Body of pancreas (tissue), 4 donors: ENCODE results near the gene CSNK2A3. TPM values are rescaled to one million over a fixed set of nuclear protein-coding genes. Genes with fewer than 3 reads are reported as not detected.

Experiments
- ATAC-seq: fragments of 150-250 bp; one replicate; pipeline ENCODE4 v1.9.1; 2016
- DNase-seq, 4 donors: peaks; one replicate each; pipeline ENCODE4 v3.0.0-alpha.2; 2019
- H3K27ac ChIP-seq, 4 donors: fragments of 200-600 bp; sonication (generic); 1 replicate in 3 of 4; 2 replicates in 1 of 4; pipeline versions ENCODE4 v1.5.1 to v1.6.1; 2016 to 2019; ENCODE audit warnings: mild to moderate bottlenecking in 1 of 4, mixed read lengths in 1 of 4, moderate library complexity in 1 of 4
- H3K27me3 ChIP-seq, 2 donors: fragments of 200-600 bp; sonication (generic); one replicate each; pipeline ENCODE4 v1.6.0; 2016; ENCODE audit warnings: mild to moderate bottlenecking in 1 of 2
- H3K36me3 ChIP-seq, 2 donors: fragments of 200-600 bp; sonication (generic); replicated peaks in 1 of 2; 2 replicates each; pipeline ENCODE4 v1.5.1; 2016; ENCODE audit warnings: low read depth in 2 of 2; ENCODE audit not compliant: insufficient read depth in 1 of 2
- H3K4me1 ChIP-seq: fragments of 200-600 bp; sonication (generic); one replicate; pipeline ENCODE4 v1.6.0; 2016
- H3K4me3 ChIP-seq, 2 donors: fragments of 200-600 bp; sonication (generic); 1 replicate in 1 of 2; 2 replicates in 1 of 2; pipeline ENCODE4 v1.5.1; 2016 to 2019
- H3K9me3 ChIP-seq, 3 donors: fragments of 200-600 bp; sonication (generic); 1 replicate in 2 of 3; 2 replicates in 1 of 3; pipeline ENCODE4 v1.5.1; 2016
- CTCF ChIP-seq, 7 experiments: fragments of 450-650 bp in 4 of 7; fragments of 200-600 bp in 3 of 7; sonication (generic) in 3 of 7; IDR thresholded peaks; one replicate each; pipeline ENCODE4 v1.5.1; 2016 to 2019; ENCODE audit warnings: antibody characterized with exemption in 7 of 7
- POLR2A ChIP-seq, 3 donors: fragments of 450-650 bp; IDR thresholded peaks; one replicate each; pipeline ENCODE4 v1.6.1; 2016; ENCODE audit warnings: antibody characterized with exemption in 3 of 3, mild to moderate bottlenecking in 2 of 3
- WGBS, 2 donors: methylation state at CpG; one replicate each; pipeline ENCODE4 v1.1.5; 2017; 5-methylcytosine and 5-hydroxymethylcytosine counted together
- intact Hi-C: fragments of 100-400 bp; cut with DNase I; formaldehyde crosslinking; loops from one replicate; pipeline ENCODE4 v1.15.1; 2023
- total RNA-seq, 2 donors: library from RNA; depleted of rRNA; stranded (reverse); fragments of >200 nt; gene quantifications; one replicate each; pipeline ENCODE4 v1.1.0, GENCODE V29; 2016

CSNK2A3 gene
- total RNA-seq, 2 donors from 2014 or later: 0.78 TPM; not detected in 1

DNA sequence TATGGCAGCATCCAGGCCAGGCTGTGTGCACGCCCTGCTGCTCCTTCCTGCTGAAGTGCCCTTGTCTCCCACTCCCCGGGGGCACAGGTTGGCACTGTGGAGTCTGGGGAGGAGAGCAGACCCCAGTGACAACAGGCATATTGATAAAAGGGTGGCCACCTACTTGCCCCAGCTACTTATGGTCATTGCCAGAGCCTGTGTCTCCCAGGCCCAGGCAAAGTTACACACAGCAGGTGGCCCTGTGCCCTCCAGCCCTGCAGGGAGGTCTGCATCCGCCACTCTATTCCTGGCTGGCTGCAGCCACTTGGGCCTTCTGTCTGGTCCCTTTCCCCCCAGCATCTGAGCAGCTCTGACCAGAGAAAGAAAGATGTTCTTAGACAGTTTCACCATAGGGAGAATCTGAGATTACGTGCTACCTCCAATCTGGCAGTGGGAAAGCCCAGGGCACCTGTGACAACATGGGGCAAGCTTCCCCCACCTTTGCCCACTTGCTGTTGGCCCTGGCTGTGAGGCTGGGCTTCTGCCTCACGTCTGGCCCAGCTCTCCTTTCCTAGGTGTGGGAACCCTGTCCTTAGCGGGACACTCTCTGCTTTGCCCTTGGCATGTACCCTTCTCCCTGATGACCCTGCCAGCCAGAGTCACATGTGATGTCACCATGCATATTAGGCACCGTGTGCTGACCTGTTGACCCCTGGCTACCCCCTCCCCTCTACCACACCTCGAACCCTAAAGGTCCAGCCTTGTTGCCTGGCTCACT, 25.3 kb upstream of the CSNK2A3 start:
- WGBS, 2 donors: 84 to 86% methylated on average over 7 to 8 of the region's 8 CpGs
- H3K4me1 ChIP-seq: no peaks in the 10 kb centered on the region
- no peak overlapping the region for H3K27ac ChIP-seq
- H3K9me3 ChIP-seq: no peaks in the 10 kb centered on the region
- H3K4me3 ChIP-seq: no peak overlapping the region
- intact Hi-C loops: no loop called here
- ATAC-seq (peak; percentile 4), DNase-seq (no peak)
- no peaks in the 10 kb centered on the region for H3K36me3 ChIP-seq
- TF ChIP-seq POLR2A (IDR thresholded peaks at IDR 0.05) (no peak), CTCF (IDR thresholded peaks at IDR 0.05) (no peak)
- no peaks in the 10 kb centered on the region for H3K27me3 ChIP-seq

DNA sequence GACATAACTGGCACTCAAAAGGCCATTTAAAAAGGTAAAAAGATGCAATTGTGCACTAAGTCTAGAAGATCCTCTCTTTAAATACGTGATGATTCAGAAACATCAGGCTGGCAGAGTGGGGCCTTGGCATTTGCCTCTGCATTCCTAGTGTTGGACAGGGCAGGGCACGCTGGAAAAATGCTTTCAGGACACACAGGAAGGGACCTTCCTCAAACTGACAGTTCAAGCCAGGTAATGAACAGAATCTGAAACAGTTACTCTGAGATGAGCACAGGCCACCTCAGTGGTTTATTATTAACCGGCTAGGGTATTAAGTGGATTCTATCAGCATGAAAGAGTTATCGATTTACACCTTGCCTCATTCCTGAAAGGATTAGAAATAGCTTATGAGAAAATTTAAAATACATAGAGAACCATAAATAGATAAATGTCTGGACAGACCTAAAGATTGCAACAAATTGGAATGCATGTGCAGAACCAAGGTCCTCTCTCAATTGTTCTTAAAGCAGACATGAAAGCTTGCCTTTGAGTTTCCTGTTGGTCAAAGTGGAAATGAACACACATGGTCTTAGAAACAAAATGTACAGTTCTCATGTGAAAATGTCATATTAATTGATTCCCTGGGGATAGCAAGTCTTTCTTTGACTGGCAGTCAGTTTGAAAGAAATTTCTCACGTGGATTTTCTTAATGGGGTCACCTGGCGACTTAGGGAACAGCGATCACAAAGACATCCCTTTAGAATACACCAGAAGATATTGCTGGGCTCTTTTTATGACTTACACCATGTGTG, 21.5 kb upstream of the CSNK2A3 start:
- Histone ChIP-seq H3K4me1 (no peaks in the 10 kb centered on the region), H3K27me3 (no peaks in the 10 kb centered on the region), H3K9me3 (no peaks in the 10 kb centered on the region), H3K36me3 (no peaks in the 10 kb centered on the region), H3K4me3 (no peak overlapping the region), H3K27ac (no peak overlapping the region)
- 66 to 67% methylated on average over 7 of the region's 7 CpGs for WGBS, 2 donors
- no peak for ATAC-seq
- intact Hi-C loops: no loop called here
- TF ChIP-seq CTCF (IDR thresholded peaks at IDR 0.05) (no peak), POLR2A (IDR thresholded peaks at IDR 0.05) (no peak)
- no peak for DNase-seq

DNA sequence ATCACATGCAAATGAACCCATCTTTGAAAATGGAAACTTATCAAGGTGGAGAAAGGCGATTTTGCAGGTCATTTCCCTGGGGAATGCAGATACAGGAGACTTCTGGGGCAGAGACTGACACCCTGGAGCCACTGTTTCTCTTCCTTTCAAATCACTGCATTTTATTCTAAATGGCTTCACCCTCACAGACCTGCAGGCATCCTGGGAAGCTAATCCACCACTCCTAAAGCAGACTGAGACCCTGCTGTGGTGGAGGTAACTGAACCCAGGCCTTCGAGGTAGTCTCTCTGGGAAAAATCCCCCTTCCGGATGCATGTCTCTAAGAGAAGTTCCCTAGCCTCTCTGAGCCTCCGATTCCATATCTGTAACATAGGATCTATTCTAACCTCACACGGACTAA, 20.9 kb upstream of the CSNK2A3 start:
- Histone ChIP-seq H3K4me1 (no peaks in the 10 kb centered on the region), H3K36me3 (no peaks in the 10 kb centered on the region), H3K27ac (no peak overlapping the region), H3K4me3 (no peak overlapping the region), H3K9me3 (no peaks in the 10 kb centered on the region), H3K27me3 (no peaks in the 10 kb centered on the region)
- ATAC-seq: no peak
- TF ChIP-seq POLR2A (IDR thresholded peaks at IDR 0.05) (no peak), CTCF (IDR thresholded peaks at IDR 0.05) (no peak)
- 70 to 72% methylated on average over 5 of the region's 5 CpGs for WGBS, 2 donors
- intact Hi-C loops: no loop called here
- no peak for DNase-seq

GRCh38 chr11:11372461-11372860, 19.4 kb upstream of the CSNK2A3 start:
- no peaks in the 10 kb centered on the region for H3K27me3 ChIP-seq
- intact Hi-C loops: no loop called here
- WGBS, 2 donors: 91 to 95% methylated on average over 7 to 8 of the region's 8 CpGs
- no peak overlapping the region for H3K4me3 ChIP-seq
- H3K36me3 ChIP-seq: no peaks in the 10 kb centered on the region
- ATAC-seq (no peak), DNase-seq (no peak)
- no peak overlapping the region for H3K27ac ChIP-seq
- no peaks in the 10 kb centered on the region for H3K4me1 ChIP-seq
- H3K9me3 ChIP-seq: no peaks in the 10 kb centered on the region
- TF ChIP-seq POLR2A (IDR thresholded peaks at IDR 0.05) (no peak), CTCF (IDR thresholded peaks at IDR 0.05) (no peak)
